Astrocyte of the spinal cord (primary cell): ENCODE measurements around the gene NOC4L.

Experiments
- DNase-seq: peaks from one replicate; pipeline ENCODE4 v3.0.0; 2011; ENCODE audit warnings: low read depth, low spot score
- H3K4me3 ChIP-seq: 2 replicates; pipeline ENCODE4 v1.5.1; 2011; ENCODE audit warnings: low read depth, mild to moderate bottlenecking, low read length, moderate library complexity
- CTCF ChIP-seq: IDR thresholded peaks from 2 replicates; pipeline ENCODE4 v1.5.1; 2012; ENCODE audit warnings: low read depth, mild to moderate bottlenecking, low read length, inconsistent platforms
- in situ Hi-C: cut with HindIII; loops from 2 replicates; pipeline ENCODE4 v1.10.0; 2017; ENCODE audit warnings: low sequenced_read_pairs

NOC4L gene

GRCh38 chr12:132137483-132138125, 6.7 kb upstream of the NOC4L start:
- TF ChIP-seq CTCF: no peak
- in situ Hi-C loops: no loop called here
- DNase-seq: no peak
- no peak overlapping the region for H3K4me3 ChIP-seq

- TF ChIP-seq CTCF: no peak
- in situ Hi-C loops: no loop called here
- no peak for DNase-seq
- no peak overlapping the region for H3K4me3 ChIP-seq
These were observed 5.1 kb upstream of the NOC4L start for GRCh38 chr12:132138941-132139871.

GRCh38 chr12:132139912-132140311, 4.3 kb upstream of the NOC4L start:
- DNase-seq: no peak
- in situ Hi-C loops: no loop called here
- TF ChIP-seq CTCF: no peak
- no peak overlapping the region for H3K4me3 ChIP-seq

- TF ChIP-seq CTCF: no peak
- DNase-seq: no peak
- in situ Hi-C loops: no loop called here
These were observed 3.8 kb upstream of the NOC4L start for GRCh38 chr12:132140501-132140900.

GRCh38 chr12:132140918-132141841, 3.1 kb upstream of the NOC4L start:
- in situ Hi-C loops: no loop called here
- DNase-seq: no peak
- no peak for TF ChIP-seq CTCF

More at GRCh38 chr12:132140501-132140900, 3.8 kb upstream of the NOC4L start:
- H3K4me3 ChIP-seq: no peak overlapping the region

More at GRCh38 chr12:132140918-132141841, 3.1 kb upstream of the NOC4L start:
- H3K4me3 ChIP-seq: no peak overlapping the region
